Stimulated activated CD8-positive, alpha-beta memory T cell treated with anti-CD3 and anti-CD28 coated beads, Interleukin-4, amount 100 ng/mL, for 24 hours (primary cell): ENCODE data around the gene NR1D1.
"Not testable (repeated sequence)": the region's sequence is repeated elsewhere in the genome, so short reads cannot be mapped to it uniquely, and the experiment has no call there.

Experiments used
- DNase-seq: peaks from one replicate; pipeline ENCODE4 v3.0.0-alpha.2; 2020; ENCODE audit warnings: low read depth

Gene NR1D1

DNA sequence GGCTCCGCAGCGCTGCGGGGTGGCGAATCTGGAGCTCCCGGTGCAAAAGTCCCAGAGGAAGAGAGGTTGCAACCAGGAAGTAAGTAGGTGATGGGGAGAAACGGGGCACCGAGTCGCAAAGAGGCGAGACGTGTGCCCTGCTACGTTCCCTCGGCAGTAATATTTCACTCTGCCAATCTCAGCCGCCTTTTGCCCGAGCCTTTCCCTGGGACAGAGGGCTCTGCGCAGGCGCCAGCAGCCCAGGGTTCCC lies at the start of gene NR1D1:
Gene NR1D1, minus strand, starts transcription at position 171 of the 250 bp plus-strand sequence. CDS start 495 bp downstream, outside the sequence.
- DNase-seq, result no peak

DNA sequence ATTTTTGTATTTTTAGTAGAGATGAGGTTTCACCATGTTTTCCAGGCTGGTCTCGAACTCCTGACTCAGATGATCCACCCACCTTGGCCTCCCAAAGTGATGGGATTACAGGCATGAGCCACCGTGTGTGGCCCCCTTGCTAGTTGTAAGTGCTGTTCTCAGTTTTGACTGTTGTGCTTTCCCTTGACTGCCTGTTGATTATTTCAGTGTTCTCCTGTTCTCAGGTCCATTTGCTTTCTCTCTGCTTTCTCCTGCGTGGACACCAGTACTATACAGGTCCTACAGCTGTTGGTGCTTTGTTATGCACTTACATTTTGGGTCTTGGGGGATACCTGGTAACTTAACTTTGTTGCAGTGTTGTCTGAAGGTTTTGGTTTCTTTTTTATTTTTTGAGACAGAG lies 48.1 kb upstream of the NR1D1 start:
- DNase-seq, result no peak

DNA sequence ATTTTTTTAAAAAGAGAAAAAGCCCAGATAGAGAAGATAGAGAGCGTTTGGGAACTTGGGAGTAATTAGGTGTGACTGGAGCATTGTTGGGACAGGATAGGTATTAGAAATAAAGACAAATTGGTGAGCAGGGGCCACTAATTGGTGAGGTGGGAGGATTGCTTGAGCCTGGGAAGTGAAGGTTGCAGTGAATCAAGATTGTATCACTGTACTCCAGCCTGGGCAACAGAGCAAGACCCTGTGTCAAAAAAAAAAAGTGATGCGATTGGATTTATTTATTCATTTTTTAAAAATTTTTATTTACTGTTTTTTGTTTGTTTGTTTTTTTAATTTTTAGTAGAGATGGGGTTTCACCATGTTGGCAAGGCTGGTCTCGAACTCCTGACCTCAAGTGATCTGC lies 45.1 kb upstream of the NR1D1 start:
- DNase-seq, result no peak

DNA sequence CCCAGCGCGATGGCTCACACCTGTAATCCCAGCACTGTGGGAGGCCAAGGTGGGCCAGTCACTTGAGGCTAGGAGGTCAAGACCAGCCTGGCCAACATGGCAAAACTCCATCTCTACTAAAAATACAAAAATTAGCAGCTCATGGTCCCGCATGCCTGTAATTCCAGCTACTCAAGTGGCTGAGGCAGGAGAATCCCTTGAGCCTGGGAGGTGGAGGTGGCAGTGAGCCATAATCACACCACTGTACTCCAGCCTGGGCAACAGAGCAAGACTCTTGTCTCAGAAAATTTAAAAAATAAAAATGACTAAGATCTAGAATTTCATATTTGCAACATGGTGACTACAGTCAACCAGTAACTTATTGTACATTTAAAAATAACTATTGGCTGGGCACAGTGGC lies 42.8 kb upstream of the NR1D1 start:
- DNase-seq, result not testable (repeated sequence)

DNA sequence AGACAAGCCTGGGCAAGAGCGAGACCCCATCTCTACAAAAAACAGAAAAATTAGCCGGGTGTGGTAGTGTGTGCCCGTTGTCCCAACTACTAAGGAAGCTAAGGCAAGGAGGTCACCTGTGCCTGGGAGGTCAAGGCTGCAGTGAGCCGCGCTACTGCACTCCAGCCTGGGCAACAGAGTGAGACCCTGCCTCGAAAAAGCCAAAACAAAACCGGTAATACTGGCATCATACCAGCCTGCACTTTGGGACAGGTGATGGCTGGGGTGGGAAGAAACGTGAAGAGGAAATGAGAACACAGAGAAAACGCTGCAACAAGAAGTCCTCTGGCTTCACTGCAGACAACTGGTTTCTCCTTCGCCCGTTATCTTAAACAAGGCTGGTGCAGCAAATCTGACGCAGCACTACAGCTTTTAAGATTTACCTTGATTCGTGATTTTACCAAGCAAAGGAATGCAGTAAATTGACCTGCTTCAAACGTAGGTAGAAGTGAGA lies 39.2 kb upstream of the NR1D1 start:
- DNase-seq, result no peak

DNA sequence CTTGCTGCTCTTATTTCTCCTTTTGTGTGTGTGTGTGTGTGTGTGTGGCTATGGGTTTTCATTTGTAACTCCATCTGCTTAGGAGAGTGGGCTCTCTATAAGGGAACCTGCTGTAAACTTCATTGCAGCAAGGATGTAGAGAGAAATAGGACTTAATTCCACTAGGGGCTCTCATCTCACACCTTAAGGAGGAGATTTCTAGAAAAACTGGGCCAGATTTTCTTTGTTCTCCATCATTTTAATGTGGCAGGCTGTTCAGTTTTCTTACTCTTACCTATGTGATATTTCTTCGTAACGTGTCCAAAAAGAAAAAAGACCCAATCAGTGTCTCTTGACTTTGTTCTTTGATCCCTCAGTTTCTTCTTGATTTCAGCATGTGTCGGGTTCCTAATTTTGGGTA lies 35.4 kb upstream of the NR1D1 start:
- DNase-seq, result no peak

DNA sequence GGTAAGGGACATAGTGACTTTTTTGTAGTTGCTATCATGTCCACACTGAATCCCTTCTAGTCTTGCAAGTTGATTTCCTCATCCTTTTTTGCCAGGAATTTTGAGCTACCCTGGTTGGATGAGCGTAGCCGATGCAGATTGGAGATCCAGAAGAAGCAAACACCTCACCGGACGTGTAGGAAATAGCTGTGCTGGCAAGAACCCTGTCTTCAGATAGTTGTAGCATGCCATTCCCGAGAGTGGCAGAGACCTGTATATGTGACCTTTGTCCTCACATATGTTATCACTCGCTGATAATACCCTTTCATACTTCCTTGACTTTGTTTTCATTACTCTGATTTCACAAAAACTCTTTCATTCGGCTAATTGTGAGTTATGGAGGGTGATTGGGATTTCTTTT lies 33.8 kb upstream of the NR1D1 start:
- no peak for DNase-seq

DNA sequence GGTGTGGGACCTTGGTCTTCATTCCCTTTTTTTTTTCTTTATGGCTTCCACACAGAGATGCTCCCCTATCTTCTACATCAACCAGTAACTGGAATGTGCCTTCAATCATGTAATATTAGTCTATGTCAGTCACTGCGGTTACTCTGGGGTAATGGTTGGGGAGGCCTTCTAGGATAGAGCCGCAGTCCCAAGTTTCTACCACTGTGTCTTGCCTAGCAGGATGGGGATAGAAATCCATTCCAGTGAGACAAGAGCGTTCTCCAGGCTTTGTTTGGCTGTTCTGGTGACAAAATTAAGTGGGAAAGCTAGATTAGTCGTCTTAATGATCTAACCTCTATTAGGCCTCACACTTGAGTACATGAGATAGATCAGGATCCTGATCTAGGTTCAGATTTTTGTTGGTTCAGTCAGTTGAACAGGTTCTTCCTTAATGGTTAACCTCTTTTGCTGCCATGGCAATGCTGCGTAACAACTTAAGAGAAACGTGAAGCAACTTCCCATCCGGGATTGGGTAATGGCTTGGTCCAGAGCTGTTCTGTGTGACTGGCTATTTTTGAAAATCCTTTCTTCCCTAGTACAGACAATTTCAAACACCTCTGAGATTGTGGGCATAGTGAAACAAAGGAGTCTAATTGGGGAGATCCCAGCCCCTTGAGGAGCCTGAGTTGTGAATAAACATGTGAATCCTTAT lies 30.1 kb upstream of the NR1D1 start:
- no peak for DNase-seq

DNA sequence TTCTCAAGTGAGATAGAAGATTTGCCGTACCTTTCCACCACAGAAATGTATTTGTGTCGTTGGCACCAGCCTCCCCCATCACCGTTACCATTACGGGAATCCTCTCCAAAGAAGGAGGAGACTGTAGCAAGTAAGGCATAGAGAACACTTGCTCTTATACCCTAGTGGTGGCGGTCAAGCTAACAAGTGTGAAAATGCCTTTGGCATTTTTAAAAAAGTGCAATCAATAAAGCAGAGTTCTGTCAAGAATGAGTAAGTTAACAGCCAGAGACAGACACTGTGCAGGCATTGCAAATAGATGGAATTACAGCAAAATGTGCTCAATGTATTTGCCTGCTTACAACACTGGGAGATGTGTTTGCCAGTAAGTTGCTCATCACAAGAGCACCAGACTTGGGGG lies 29.1 kb upstream of the NR1D1 start:
- no peak for DNase-seq

DNA sequence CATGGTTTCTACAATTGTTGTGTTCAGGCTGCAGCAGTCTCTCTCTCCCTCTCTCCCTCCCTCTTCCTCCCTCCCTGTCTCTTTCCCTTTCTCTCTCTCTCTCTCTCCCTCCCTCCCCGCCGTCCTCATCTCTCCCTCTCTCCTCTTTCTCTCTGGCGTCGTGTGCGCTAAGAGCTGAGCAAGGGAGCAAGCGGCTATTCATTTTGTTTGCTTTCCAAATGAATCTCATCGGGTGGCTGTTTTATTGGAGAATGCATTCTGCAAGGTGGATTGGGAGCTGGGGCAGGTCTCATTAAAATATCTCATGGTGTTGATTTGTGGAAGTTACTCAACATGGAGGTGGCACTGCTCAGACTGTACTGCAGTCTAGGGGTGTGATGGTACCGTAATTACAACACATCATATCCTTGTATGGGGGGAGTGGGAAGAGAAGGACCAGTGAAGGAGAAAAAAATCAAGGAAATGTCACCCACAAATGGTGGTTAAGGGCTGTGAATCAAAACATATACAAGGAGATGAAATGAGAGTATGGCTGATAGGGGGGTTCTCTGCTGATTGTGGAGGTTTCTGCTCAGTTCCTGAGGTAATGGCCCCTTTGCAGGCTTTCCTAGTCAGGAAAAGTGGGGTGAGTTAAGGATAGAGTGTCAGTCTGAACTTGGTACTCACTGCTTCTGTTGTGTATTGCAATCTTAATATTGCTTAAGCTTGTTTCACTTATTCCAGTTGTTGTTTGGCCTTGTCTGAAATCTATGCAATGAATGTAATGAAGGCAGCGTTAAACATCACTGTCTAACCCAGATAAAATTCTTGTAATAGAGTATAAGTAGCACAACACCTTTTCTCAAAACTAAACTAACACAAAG lies 24.1 kb upstream of the NR1D1 start:
- no peak for DNase-seq

DNA sequence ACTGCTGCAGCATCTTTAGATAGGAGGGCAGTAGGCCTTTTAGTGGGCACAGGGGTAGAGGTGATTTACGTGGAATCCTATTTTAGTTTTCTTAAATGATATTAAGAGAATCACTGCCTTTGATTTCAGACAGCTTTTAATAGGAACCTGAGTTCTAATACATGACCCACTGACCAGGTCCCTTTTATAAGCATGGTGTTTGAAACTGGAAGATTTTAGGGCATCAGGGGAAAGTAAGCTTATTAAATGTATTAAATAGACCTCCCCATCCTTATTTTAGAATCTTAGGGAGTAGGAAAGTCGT lies 23.4 kb upstream of the NR1D1 start:
- DNase-seq, result no peak

DNA sequence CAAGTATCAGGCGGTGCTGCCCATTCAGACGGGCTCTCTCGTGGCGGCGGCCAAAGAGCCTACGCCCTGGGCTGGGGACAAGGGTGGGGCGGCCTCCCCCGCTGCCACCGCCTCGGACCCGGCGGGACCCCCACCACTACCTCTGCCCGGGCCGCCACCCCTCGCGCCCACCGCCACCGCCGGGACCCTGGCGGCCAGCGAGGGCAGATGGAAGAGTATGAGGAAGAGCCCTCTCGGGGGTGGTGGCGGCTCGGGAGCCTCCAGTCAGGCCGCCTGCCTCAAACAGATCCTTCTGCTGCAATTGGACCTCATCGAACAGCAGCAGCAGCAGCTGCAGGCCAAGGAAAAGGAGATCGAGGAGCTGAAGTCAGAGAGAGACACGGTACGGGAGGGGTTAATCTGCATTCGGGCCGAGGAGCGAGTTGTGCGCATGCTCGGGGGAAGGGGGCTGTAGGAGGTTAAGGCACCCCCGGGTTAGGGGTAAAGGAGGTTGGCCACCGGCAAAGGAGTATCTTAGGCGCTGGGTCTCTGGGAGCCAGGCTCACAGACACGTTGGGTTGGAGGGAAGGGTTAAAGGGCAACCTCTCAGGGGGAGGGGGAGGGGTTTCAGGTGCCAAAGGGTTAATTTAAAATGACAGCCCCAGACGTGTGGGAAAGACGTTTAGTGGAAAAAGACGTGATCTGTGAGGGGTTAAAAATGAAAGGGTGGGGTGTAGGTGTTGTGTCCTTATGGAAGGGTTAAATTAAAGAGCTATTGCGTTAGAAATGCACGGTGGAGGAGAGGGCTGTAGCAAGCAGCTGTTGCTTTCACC lies 22.8 kb upstream of the NR1D1 start:
- DNase-seq, result no peak

DNA sequence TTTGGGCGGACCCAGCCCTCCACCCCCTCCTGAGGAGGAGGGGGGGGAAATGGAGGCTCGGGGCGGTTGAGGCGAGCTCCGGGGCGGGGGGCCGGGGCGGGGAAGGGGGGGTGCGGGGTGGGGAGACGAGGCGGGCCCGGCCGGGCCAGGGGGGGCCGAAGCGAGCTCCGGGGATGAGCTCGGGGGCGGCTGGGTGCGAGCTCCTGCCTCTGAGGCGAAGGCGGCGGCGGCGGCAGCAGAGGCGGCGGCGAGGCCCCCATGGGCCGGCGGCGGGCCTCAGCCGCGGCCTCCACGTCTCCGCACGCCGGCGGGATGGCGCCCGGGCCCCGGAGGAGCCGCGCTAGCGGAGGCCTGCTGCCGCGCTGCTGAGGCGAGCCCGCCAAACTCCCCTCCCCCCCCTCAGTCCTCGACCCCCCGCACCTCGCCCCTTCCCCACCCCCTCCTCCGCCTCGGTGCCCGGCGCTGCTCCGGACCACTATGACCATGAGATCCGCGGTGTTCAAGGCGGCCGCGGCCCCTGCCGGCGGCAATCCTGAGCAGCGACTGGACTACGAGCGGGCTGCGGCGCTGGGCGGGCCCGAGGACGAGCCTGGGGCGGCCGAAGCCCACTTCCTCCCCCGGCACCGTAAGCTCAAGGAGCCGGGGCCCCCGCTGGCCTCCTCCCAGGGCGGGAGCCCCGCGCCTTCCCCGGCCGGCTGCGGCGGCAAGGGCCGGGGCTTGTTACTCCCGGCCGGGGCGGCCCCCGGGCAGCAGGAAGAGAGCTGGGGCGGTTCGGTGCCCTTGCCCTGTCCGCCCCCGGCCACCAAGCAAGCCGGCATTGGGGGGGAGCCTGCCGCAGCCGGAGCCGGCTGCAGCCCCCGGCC lies 22.0 kb upstream of the NR1D1 start:
- no peak for DNase-seq

DNA sequence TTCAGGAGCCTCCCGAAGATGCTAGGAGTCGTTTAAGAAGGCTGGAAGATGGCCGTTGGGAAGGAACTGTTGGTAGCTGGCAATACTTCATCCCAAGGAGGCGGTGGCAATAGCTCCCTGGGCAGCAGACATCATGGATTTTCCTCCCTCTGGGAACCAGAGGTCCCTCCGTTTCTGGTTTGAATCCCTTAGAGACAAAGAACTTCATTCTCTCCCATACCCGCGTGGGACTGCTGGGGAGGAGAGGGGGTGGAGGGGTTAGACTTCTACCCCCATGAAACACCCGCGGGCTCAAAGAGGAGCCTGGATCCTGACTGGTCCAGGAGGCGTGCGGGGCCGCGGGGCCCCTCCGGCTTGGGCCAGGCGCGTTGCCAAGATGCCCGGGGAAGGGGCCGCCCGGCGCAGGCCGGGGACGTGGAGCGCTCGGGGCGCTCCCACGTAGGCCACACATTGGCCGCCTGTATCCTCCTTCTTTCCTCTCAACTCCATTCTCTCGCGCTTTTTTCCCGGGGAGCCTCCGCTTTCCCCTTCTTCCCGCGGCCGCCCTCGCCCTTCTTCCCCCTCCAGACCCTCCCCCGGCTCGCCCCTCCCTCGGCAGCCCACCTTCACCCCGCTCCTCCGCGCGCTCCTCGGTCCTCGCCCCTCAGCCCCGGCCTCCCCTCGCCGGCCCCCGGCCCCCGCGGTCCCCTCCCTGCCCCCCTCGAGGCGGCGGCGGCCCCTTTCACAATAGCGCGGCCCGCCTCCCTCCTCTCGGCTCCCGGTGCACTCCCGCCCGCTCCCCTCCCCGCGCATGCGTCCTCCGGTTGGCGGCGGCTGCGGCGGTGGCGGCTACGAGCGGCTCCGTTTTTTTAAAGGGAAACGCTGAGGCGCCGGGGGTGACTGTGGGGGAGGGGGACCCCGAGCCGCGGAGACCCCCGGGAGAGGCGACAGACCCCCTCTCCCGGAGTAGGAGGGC lies 21.1 kb upstream of the NR1D1 start, which contains the start of gene MSL1:
Gene MSL1, plus strand, starts transcription at position 791 of the 955 bp plus-strand sequence. CDS start 642 bp downstream, outside the sequence.
- DNase-seq, result peak; percentile 82

DNA sequence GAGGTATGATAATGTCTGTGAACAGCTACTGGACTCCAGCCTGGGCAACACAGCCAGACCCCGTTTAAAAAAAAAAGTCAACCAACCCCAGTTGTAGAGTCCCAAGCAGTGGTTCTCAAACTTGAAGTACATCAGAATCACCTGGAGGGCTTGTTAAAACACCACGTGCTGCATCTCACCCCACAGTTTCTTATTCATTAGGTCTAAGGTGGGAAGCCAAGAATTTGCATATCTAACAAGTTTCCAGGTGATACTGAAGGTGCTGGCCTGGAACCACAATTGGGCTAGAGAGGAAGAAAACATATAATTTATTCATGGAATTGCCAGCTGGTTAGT lies 14.7 kb upstream of the NR1D1 start:
- DNase-seq, result no peak

DNA sequence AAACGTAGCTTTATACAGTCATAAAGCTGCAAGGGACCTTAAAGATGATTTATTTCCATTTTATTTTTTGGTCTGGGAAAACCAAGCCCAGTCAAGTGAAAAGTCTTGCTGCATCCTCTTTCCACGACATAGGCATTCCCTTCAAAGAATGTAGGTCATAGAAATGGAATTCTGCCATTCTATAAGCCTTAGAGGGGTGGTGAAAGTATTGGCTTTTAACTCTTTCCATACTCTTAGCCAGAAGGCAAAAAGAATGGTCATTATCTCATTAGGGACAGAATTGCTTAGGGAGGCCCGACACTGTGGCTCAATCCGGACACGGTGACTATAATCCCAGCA lies 13.5 kb upstream of the NR1D1 start:
- no peak for DNase-seq

DNA sequence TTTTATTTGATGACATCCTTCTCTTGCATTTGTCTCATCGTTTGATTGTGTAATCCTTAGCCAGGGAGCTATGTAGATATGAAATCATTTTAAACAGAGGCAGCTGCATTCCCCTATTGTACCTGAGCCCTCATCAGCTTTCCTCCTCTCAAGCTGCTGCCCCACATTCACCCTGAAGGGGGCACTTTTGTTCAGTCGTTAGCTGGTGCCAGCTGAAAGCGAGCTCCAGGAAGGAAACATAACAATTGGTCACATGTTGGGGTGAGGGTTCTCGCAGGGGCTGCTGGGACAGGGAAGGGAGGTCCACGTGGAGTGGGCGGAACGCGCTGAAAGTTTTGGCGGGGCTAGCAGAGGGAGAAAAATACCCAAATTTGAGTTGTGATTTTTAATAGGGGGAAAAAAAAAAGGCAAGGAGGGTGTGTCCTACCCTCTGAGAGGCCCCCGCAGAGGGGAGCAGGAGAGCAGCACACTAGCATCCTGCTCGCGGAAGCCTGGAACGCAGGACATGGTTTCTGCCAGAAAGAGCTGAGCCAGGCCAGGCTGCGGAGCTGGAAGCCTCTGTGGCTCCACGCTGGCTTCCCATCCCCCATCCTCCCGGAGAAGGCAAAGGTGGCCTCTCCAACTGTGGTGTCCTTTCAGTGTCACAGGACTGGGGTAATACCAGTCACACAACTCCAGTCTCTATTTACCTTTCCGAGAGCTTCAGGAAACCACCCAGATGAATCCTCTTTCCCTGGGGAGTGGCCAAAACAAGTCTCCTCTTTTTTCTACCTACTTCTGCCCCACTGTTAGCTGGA lies 12.9 kb upstream of the NR1D1 start:
- peak; percentile 86 for DNase-seq

DNA sequence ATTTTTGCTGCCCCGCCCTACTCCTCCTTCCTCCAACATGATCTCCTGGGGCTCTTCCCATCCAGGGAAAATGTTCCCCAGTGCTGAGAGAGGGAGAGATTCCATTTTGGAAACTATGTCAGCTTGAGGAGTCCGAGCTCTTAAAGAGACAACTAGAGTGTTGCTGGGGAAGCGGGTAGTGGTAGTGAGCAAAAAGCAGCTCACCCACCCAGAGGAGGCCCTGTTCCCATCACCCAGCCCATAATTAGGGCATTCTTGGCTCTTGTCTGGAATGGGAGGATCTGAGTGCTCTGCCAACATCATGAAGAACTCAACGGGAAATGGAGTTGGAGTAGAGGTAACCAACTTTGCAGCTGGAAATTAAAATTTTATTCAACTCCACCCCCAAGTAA lies 12.3 kb upstream of the NR1D1 start:
- no peak for DNase-seq

DNA sequence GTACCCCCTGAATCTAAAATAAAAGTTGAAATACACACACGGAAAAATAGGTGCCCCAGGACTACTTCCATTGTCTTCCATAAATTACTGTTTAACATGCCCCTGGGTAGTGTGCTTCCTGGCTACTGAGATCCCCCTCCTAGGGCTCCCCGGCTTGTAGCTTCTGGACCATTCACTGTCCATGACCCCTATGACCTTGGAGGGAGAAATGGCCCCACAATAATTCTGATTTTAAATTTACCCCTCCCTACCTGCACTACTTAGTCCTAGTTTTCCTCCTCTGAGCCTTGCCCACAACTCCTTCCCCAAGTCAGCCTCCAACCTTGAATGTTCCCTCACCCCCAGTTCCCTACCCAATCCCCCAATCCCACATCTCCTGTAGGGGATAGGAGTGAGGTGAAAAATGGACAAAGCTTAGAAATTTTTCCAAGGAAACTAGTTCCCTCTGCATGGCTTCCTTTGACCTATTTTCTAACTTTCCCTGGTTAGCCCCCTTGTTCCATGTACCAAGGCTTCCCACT lies 11.9 kb upstream of the NR1D1 start:
- DNase-seq, result no peak
